GM12801 (cell line): Measurements from ENCODE around the gene SLC2A1.

Source experiments
- CTCF ChIP-seq: IDR thresholded peaks from one replicate; pipeline ENCODE4 v1.5.1; 2011; ENCODE audit warnings: control low read depth; ENCODE audit not compliant: insufficient read length; ENCODE audit errors: extremely low read depth

SLC2A1 gene

GRCh38 chr1:42962641-42963377, 4.1 kb upstream of the SLC2A1 start:
- TF ChIP-seq CTCF = no peak

DNA sequence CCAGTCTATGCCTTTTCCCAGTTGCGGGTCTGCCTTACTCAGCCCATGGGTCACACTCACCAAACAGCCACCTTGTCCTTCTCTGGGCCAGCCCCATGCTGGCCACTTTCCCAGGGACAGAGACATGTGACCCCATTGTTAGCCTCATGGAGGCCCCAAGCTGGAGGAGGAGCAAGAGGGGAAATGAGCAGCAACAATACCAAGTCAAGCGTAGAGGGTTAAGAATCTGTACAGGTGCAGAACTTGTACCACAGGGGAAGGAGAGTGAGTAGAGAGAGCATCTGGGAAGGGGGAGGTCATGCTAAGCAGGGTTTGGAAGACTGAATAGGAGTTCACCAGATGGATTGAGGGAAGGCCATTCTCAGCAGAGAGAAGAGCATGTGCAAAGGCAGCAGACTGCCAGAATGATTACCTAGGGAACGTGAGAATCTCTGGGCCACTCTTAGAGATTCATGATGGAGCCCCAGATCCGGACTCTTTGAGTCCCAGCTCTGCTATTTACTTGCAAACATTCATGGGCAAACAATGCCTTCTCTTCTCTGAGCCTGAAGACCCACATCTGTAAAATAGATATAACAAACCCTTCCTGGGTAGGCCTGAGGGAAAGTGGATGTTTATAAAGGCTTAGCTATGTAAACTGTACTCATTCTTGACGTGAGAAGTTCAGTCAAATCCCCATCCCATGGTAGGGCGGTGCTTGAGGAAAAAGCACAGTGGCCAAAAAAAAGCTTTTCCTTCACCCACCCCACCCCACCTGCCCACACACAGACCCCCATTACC, 2.8 kb upstream of the SLC2A1 start:
- TF ChIP-seq CTCF = no peak

DNA sequence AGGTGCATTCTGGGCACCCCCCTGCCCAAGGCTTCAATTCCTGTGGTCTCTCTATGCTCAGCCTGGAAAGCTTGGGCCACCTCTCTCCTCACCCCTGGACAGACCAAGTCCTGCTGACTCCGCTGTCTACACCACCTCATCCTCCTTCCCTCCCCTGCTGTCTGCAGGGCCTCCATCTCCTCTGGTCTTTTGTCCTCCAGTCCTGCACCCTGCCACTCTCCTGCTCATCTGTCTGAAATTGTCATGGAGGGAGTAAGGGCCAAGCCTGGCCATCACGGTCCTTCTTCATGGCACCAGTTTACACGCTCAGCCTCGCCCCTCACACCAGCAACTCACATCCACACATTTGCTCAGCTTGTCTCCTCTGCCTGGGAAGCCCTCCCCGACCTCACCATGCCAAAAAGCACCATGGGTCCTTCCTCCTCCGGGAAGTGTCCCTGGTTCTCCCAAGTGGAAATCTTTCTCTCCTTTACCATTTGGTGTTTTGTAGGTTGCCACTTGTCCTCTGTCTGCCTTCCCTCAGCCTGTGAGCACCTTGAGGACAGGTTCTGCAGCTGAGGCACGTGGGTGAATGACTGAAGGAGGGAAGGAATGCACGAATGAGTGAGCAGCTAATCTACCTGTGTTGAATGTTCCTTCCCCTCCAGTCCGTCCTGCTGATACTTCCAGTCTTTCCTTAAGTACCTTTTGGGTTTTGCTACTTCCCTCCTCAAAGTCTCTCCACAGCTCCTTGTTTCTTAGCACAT, 2.1 kb upstream of the SLC2A1 start:
- TF ChIP-seq CTCF = no peak

DNA sequence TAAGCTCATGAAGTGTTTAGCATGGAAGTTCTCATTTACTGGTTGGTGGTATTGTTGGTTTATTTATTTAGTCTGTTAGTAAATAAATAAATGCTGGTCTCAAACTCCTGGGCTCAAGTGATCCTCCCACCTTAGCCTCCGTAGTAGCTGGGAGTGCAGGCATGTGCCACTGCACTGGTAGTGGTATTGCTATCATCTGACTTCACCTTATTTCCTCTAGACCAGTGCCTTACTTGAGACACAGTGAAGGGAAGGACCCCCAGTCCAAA, 1.4 kb upstream of the SLC2A1 start:
- TF ChIP-seq CTCF = no peak

DNA sequence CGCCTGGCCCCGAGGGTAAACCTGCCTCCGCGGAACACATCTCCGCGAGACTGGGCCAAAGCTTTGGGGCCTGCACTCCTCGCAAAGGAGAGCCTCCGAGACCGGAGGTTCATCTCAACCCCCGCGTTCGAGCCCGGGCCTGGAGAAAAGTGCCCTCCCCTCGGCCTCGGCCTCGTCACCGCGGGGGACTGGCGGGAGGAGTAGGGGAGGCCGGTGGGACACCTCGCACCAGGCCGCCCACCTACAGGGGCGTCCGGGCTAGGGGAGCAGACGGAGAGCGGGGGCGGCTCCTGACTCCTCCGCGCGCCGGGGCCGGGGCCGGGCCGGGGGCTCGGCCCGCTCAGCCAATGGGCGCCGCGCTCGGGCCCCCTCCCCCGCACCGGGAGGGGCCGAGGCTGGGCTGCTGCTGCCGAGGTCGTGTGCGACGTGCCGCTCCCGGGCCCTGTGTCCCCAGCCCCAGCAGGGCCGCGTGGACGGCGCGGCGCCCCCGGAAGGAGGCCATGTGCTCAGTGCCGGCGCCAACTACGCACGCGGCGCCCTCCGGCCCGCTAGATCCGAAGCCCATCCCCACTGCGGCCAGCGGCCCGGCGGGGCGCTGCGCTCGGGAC, 684 bp downstream of the SLC2A1 start:
- TF ChIP-seq CTCF = no peak

DNA sequence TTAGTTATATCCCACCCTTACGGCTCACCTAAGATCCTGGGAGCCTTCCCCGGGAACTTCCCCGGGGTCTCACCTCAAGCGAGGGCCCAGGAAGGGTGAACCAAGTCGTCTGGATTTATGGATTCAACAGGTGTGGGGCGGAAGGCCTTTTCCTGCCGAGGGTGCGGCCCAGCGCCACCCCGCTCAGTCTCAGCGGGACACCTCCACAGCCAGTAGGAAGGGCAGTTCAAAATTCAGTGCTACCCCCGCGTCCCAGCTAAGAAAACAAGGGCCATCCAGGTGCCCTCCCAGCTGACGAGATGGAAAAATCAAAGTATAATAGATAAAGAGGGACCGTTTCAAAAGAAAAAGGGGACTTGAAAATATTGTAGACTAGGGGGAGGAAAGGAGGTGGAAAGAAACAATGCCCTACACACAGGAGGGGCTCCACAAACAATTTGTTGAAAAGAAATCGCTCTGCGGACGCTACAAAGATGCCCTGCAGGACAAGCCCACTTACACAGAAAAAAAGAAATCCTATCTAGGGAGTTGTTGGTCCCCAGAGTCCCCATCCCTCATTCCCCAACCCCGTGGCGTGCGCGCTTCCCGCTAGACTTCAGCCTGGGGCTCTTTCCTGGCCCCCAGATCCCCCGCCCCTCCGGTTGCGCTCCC, 1.3 kb downstream of the SLC2A1 start:
- no peak for TF ChIP-seq CTCF

- no peak for TF ChIP-seq CTCF
These were observed 1.9 kb downstream of the SLC2A1 start for GRCh38 chr1:42956739-42957138.
